ENCODE data around the gene MESD. TPM values are rescaled to one million over a fixed set of nuclear protein-coding genes. Genes with fewer than 3 reads are reported as not detected.

MESD gene
- total RNA-seq, 1 experiment from 2014 or later: 28.2 TPM

DNA sequence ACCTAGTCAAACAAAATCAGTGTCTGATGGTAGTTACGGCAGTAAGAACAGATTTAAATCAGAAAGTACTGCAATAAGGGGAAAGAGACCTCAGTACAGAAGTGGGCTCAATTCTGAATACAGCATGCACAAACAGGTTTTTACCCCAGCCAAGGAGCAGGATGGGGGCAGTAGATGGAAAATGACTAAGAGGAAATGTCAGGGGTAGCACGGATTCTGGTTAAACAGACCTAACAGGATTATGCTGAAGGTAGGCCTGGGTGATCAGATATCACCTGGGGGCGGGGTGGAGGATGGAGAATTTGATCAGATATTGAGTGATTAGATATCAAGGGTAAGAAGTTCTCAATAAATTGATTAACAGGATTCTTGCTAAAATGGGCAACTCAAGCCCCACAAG lies 19.0 kb downstream of the MESD start:
- Histone ChIP-seq H3K36me3 (ENCODE audit: control insufficient read depth, insufficient read depth, low read length) (no peaks in the 10 kb centered on the region), H3K4me1 (ENCODE audit: control insufficient read depth, insufficient read depth, low read length) (no peaks in the 10 kb centered on the region), H3K9me3 (ENCODE audit: control insufficient read depth, insufficient read depth, low read depth, low read length) (no peaks in the 10 kb centered on the region), H3K4me3 (ENCODE audit: low read depth in 2 of 2, low read length in 2 of 2) (no peak overlapping the region), H3K27me3 (ENCODE audit: control insufficient read depth, insufficient read depth, low read length) (no peaks in the 10 kb centered on the region), H3K27ac (ENCODE audit: low read length) (no peak overlapping the region)
- no TSS peak for BruUV-seq (replicated peaks)
- POLR2A ChIA-PET: no interaction called here
- DNase-seq (ENCODE audit: low read depth, low spot score): no peak
- no peak for TF ChIP-seq TCF7L2 (IDR thresholded peaks at IDR 0.05; ENCODE audit: low read depth, low read length)
- TF ChIP-seq SIN3A (IDR thresholded peaks at IDR 0.05; ENCODE audit: borderline replicate concordance, insufficient read depth, low read depth, low read length): no peak
- TF ChIP-seq POLR2AphosphoS5 (IDR thresholded peaks at IDR 0.05; ENCODE audit: low read depth, low read length): no peak
- TF ChIP-seq, protein P1, sequence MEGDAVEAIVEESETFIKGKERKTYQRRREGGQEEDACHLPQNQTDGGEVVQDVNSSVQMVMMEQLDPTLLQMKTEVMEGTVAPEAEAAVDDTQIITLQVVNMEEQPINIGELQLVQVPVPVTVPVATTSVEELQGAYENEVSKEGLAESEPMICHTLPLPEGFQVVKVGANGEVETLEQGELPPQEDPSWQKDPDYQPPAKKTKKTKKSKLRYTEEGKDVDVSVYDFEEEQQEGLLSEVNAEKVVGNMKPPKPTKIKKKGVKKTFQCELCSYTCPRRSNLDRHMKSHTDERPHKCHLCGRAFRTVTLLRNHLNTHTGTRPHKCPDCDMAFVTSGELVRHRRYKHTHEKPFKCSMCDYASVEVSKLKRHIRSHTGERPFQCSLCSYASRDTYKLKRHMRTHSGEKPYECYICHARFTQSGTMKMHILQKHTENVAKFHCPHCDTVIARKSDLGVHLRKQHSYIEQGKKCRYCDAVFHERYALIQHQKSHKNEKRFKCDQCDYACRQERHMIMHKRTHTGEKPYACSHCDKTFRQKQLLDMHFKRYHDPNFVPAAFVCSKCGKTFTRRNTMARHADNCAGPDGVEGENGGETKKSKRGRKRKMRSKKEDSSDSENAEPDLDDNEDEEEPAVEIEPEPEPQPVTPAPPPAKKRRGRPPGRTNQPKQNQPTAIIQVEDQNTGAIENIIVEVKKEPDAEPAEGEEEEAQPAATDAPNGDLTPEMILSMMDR (IDR thresholded peaks at IDR 0.05): no peak
- TF ChIP-seq, protein P2, sequence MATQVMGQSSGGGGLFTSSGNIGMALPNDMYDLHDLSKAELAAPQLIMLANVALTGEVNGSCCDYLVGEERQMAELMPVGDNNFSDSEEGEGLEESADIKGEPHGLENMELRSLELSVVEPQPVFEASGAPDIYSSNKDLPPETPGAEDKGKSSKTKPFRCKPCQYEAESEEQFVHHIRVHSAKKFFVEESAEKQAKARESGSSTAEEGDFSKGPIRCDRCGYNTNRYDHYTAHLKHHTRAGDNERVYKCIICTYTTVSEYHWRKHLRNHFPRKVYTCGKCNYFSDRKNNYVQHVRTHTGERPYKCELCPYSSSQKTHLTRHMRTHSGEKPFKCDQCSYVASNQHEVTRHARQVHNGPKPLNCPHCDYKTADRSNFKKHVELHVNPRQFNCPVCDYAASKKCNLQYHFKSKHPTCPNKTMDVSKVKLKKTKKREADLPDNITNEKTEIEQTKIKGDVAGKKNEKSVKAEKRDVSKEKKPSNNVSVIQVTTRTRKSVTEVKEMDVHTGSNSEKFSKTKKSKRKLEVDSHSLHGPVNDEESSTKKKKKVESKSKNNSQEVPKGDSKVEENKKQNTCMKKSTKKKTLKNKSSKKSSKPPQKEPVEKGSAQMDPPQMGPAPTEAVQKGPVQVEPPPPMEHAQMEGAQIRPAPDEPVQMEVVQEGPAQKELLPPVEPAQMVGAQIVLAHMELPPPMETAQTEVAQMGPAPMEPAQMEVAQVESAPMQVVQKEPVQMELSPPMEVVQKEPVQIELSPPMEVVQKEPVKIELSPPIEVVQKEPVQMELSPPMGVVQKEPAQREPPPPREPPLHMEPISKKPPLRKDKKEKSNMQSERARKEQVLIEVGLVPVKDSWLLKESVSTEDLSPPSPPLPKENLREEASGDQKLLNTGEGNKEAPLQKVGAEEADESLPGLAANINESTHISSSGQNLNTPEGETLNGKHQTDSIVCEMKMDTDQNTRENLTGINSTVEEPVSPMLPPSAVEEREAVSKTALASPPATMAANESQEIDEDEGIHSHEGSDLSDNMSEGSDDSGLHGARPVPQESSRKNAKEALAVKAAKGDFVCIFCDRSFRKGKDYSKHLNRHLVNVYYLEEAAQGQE (IDR thresholded peaks at IDR 0.05; ENCODE audit: insufficient read depth in 1 of 2, low read depth in 2 of 2, low read length in 1 of 2): no peak
- in situ Hi-C loops (cut with HindIII; ENCODE audit: low pct_unique_long_range_greater_than_20kb, low sequenced_read_pairs): no loop called here
- intact Hi-C loops (cut with micrococcal nuclease; ENCODE audit: unreplicated experiment): loop anchor here (2.0 to 5.0 kb wide), 3 partner anchors 190 to 513 kb away; no protein-coding TSS in a partner anchor
- ATAC-seq: no peak
- CTCF ChIA-PET: interaction anchor here (1.1 to 1.2 kb wide), 2 partner anchors 191 to 194 kb away, joined by 5 to 8 read pairs; partner anchors contain the start of gene CEMIP

DNA sequence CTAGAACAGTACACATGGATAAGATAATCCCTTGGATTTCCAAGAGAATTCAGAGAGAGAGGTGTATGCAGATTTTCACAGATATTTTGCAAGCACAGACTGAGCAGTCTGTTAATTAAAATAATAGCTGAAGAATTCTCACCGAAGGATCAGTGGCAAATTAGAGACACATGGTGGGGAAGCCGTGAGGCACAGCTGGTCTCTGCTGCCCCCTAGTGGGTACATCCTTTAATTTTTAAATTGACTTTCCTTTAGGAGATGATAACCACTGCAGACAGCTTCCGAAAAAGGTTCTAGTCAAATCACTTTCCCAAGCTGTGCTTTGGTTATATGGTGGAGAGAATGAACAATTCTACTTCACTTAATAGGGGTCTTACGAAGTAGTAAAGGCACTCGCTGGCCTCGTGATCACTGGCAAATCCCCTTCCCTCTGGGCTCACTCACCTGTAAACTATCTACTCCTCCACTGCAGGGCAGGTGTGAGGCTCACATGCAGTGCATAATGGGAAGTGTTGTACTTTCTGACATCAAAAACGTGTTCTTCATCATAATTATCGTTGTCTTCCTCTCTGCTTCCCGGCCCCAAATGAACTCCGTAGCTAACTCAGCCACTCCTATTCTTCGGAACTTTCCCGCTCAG lies 19.5 kb downstream of the MESD start:
- Histone ChIP-seq H3K27me3 (ENCODE audit: control insufficient read depth, insufficient read depth, low read length) (no peaks in the 10 kb centered on the region), H3K27ac (ENCODE audit: low read length) (no peak overlapping the region), H3K36me3 (ENCODE audit: control insufficient read depth, insufficient read depth, low read length) (no peaks in the 10 kb centered on the region), H3K9me3 (ENCODE audit: control insufficient read depth, insufficient read depth, low read depth, low read length) (no peaks in the 10 kb centered on the region), H3K4me1 (ENCODE audit: control insufficient read depth, insufficient read depth, low read length) (no peaks in the 10 kb centered on the region), H3K4me3 (ENCODE audit: low read depth in 2 of 2, low read length in 2 of 2) (no peak overlapping the region)
- in situ Hi-C loops (cut with HindIII; ENCODE audit: low pct_unique_long_range_greater_than_20kb, low sequenced_read_pairs) (no loop called here), intact Hi-C loops (cut with micrococcal nuclease; ENCODE audit: unreplicated experiment) (loop anchor here (2.0 to 5.0 kb wide), 3 partner anchors 189 to 513 kb away; no protein-coding TSS in a partner anchor)
- POLR2A ChIA-PET: interaction anchor here (0.5 kb wide), 1 partner anchor 38 kb away, joined by 4 read pairs; no protein-coding TSS in a partner anchor
- TF ChIP-seq, protein P1 (IDR thresholded peaks at IDR 0.05): peak; percentile 92
- no peak for TF ChIP-seq POLR2AphosphoS5 (IDR thresholded peaks at IDR 0.05; ENCODE audit: low read depth, low read length)
- BruUV-seq (replicated peaks): no TSS peak
- peak; percentile 85 for ATAC-seq
- no peak for DNase-seq (ENCODE audit: low read depth, low spot score)
- CTCF ChIA-PET: interaction anchor here (0.5 to 1.2 kb wide), 3 partner anchors 182 to 194 kb away, joined by 4 to 8 read pairs (median 5); partner anchors contain the start of gene CEMIP
